ENCODE results near the gene HSCB. TPM values are rescaled to one million over a fixed set of nuclear protein-coding genes. Genes with fewer than 3 reads are reported as not detected.
"Not testable (repeated sequence)": the region's sequence is repeated elsewhere in the genome, so short reads cannot be mapped to it uniquely, and the experiment has no call there.

HSCB gene
- total RNA-seq, 1 donor from 2014 or later = 19.0 TPM

DNA sequence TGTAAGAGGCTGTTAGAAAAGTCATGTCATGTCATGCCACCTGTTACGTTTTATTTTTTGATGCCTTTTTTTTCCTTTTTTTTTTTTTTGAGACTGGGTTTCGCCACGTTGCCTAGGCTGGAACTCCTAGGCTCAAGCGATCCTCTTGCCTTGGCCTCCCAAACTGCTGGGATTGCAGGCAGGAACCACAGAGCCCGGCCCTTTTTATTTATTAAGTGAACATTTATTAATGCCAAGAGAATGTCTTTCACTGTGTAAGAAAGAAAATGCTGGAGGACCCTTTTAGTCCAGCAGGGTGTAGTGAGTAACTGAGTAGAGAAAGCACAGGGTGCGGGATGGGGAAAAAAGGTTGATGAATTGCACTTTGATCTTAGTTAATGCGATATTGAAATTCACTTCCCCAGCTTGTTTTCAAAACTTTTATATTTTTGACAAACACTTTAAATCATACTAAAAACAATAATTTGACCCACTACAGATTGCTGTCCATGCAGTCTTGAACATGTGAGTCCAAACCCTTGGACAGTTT, 60.8 kb downstream of the HSCB start:
- no peaks in the 10 kb centered on the region for H3K36me3 ChIP-seq
- H4K20me1 ChIP-seq (ENCODE audit: low read depth) = peaks cover 21% of the 10 kb centered on the region
- Mint-ChIP-seq H3K4me3 (peak overlapping the region; percentile 77), H3K4me1 (peaks cover 37% of the 10 kb centered on the region), H3K9me3 (no peaks in the 10 kb centered on the region), H3K36me3 (peaks cover 3% of the 10 kb centered on the region), H3K27ac (no peak overlapping the region), H3K27me3 (ENCODE audit: insufficient read depth, low read depth) (no peaks in the 10 kb centered on the region)
- H3K9me3 ChIP-seq (ENCODE audit: low read depth) = no peaks in the 10 kb centered on the region
- H3K27me3 ChIP-seq = no peaks in the 10 kb centered on the region
- H3K79me2 ChIP-seq (ENCODE audit: low read depth) = peaks cover 34% of the 10 kb centered on the region
- H3K4me3 ChIP-seq = no peak overlapping the region
- TF ChIP-seq EZH2 (IDR thresholded peaks at IDR 0.05) (no peak), EZH2phosphoT487 (IDR thresholded peaks at IDR 0.05) (no peak)
- TF ChIP-seq, protein P1, sequence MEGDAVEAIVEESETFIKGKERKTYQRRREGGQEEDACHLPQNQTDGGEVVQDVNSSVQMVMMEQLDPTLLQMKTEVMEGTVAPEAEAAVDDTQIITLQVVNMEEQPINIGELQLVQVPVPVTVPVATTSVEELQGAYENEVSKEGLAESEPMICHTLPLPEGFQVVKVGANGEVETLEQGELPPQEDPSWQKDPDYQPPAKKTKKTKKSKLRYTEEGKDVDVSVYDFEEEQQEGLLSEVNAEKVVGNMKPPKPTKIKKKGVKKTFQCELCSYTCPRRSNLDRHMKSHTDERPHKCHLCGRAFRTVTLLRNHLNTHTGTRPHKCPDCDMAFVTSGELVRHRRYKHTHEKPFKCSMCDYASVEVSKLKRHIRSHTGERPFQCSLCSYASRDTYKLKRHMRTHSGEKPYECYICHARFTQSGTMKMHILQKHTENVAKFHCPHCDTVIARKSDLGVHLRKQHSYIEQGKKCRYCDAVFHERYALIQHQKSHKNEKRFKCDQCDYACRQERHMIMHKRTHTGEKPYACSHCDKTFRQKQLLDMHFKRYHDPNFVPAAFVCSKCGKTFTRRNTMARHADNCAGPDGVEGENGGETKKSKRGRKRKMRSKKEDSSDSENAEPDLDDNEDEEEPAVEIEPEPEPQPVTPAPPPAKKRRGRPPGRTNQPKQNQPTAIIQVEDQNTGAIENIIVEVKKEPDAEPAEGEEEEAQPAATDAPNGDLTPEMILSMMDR (IDR thresholded peaks at IDR 0.05) = no peak
- H3K27ac ChIP-seq = no peak overlapping the region
- DNase-seq (ENCODE audit: low spot score) = no peak
- H3F3A ChIP-seq (ENCODE audit: low read depth) = peaks cover 26% of the 10 kb centered on the region
- H3K9ac ChIP-seq = no peak overlapping the region
- no peak overlapping the region for H3K4me2 ChIP-seq
- H3K4me1 ChIP-seq = peaks cover 20% of the 10 kb centered on the region
- no peak overlapping the region for H2AFZ ChIP-seq (replicated peaks)

DNA sequence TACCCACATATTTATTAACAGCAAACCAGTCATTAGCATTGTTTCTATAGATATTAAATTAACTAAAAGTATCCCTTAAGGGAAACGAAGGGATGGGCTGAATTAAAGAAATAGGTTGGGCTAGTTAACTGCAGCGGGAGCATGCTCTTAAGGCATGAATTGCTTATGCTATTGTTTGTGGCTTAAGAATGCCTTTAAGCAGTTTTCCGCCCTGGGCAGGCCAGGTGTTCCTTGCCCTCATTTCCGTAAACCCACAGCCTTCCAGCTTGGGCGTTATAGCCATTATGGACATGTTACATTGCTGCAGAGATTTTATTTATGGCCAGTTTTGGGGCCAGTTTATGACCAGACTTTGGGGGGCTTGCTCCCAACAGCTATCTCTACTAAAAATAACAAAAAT, 63.6 kb downstream of the HSCB start:
- not testable (repeated sequence) for H3K4me3 ChIP-seq; DNase-seq (ENCODE audit: low spot score); H3K9me3 Mint-ChIP-seq; H3K79me2 ChIP-seq (ENCODE audit: low read depth); H3K9ac ChIP-seq; H2AFZ ChIP-seq (replicated peaks); H3K4me3 Mint-ChIP-seq; H3K4me2 ChIP-seq; H3K36me3 ChIP-seq; H3K27me3 ChIP-seq; H3K27me3 Mint-ChIP-seq (ENCODE audit: insufficient read depth, low read depth); H4K20me1 ChIP-seq (ENCODE audit: low read depth); H3K27ac ChIP-seq; H3K36me3 Mint-ChIP-seq; H3K27ac Mint-ChIP-seq; H3K9me3 ChIP-seq (ENCODE audit: low read depth)
- Histone ChIP-seq H3K4me1 (peaks cover 12% of the 10 kb centered on the region), H3F3A (ENCODE audit: low read depth) (peaks cover 20% of the 10 kb centered on the region)
- peaks cover 27% of the 10 kb centered on the region for H3K4me1 Mint-ChIP-seq

Other genes with a start within 250 kb of the HSCB start
- gene TTC28, start 62.2 kb upstream of the HSCB start, total RNA-seq (ENCODE audit: low replicate concordance) = 44.4 and 46.2 TPM in 2 replicates
- 48.7 and 94.4 TPM in 2 replicates for gene CHEK2, start 219 bp upstream of the HSCB start, total RNA-seq (ENCODE audit: low replicate concordance)
- 59.1 and 80.2 TPM in 2 replicates for gene CCDC117, start 30.7 kb downstream of the HSCB start, total RNA-seq (ENCODE audit: low replicate concordance)
- 72.7 and 73.9 TPM in 2 replicates for gene XBP1, start 58.5 kb downstream of the HSCB start, total RNA-seq (ENCODE audit: low replicate concordance)
- gene ZNRF3, start 141.5 kb downstream of the HSCB start, total RNA-seq (ENCODE audit: low replicate concordance) = 4.1 and 12.0 TPM in 2 replicates